ENCODE measurements around the gene SCFD2. TPM values are rescaled to one million over a fixed set of nuclear protein-coding genes. Genes with fewer than 3 reads are reported as not detected.
"Not testable (repeated sequence)": the region's sequence is repeated elsewhere in the genome, so short reads cannot be mapped to it uniquely, and the experiment has no call there.

Gene SCFD2
- polyA plus RNA-seq, 1 donor from 2014 or later: 5.0 TPM

DNA sequence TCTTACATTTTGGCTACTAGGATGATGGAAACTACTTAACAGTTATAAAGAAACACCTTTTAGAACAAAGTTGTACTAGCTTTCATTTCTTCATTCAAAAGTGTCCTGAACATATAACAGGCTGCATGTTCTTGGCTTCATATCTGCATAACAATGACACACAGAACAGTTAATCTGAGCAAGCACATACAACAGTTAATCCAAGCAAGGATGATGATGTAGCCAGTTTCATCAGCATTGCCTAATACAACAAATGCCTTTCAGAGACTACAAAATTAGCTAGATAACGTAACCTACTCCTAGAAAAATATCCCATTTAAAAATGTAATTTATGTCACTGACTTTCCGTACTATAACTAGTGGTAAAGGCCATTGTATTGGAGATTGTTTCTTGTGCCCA lies 182.1 kb downstream of the SCFD2 start:
- no peak overlapping the region for H3K4me2 ChIP-seq (ENCODE audit: low read length)
- no peaks in the 10 kb centered on the region for H3K79me2 ChIP-seq (replicated peaks; ENCODE audit: insufficient read depth, low read length)
- H4K20me1 ChIP-seq (ENCODE audit: insufficient read depth): no peaks in the 10 kb centered on the region
- no peaks in the 10 kb centered on the region for H3F3A ChIP-seq (ENCODE audit: insufficient read depth, low read length, poor library complexity, severe bottlenecking)
- no peaks in the 10 kb centered on the region for H3K36me3 ChIP-seq (ENCODE audit: insufficient read depth, low read length)
- no peaks in the 10 kb centered on the region for H3K27me3 ChIP-seq (ENCODE audit: insufficient read depth, low read depth, low read length)
- H3K4me3 ChIP-seq (ENCODE audit: low read length): no peak overlapping the region
- TF ChIP-seq EP300 (conservative IDR thresholded peaks at IDR 0.05; ENCODE audit: poor library complexity, severe bottlenecking): no peak
- no peak for TF ChIP-seq POLR2AphosphoS5 (IDR thresholded peaks at IDR 0.05)
- no peak for TF ChIP-seq RAD21 (conservative IDR thresholded peaks at IDR 0.05)
- TF ChIP-seq MXI1 (conservative IDR thresholded peaks at IDR 0.05; ENCODE audit: poor library complexity, severe bottlenecking): no peak
- H3K9ac ChIP-seq (ENCODE audit: low read length): no peak overlapping the region
- H3K27ac ChIP-seq (ENCODE audit: low read length): no peak overlapping the region
- H2AFZ ChIP-seq (ENCODE audit: low read depth, low read length): no peak overlapping the region
- H3K9me2 ChIP-seq (ENCODE audit: insufficient read depth, low read length): no peaks in the 10 kb centered on the region
- no peaks in the 10 kb centered on the region for H3K9me3 ChIP-seq (ENCODE audit: low read length)

DNA sequence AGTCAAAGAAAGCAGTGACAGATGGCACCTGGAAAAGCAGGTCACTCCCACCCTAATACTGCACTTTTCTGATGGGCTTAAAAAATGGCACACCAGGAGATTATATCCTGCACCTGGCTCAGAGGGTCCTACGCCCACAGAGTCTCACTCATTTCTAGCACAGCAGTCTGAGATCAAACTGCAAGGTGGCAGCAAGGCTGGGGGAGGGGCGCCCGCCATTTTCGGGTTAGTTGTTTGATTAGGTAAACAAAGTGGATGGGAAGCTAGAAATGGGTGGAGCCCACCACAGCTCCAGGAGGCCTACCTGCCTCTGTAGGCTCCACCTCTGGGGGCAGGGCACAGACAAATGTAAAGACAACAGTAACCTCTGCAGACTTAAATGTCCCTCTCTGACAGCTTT lies 188.1 kb downstream of the SCFD2 start:
- H3K9me2 ChIP-seq (ENCODE audit: insufficient read depth, low read length); H3K27me3 ChIP-seq (ENCODE audit: insufficient read depth, low read depth, low read length); H3K36me3 ChIP-seq (ENCODE audit: insufficient read depth, low read length); H3K9ac ChIP-seq (ENCODE audit: low read length); H3K79me2 ChIP-seq (replicated peaks; ENCODE audit: insufficient read depth, low read length); H3K4me2 ChIP-seq (ENCODE audit: low read length); H2AFZ ChIP-seq (ENCODE audit: low read depth, low read length); H4K20me1 ChIP-seq (ENCODE audit: insufficient read depth); H3K4me3 ChIP-seq (ENCODE audit: low read length); H3K27ac ChIP-seq (ENCODE audit: low read length); H3F3A ChIP-seq (ENCODE audit: insufficient read depth, low read length, poor library complexity, severe bottlenecking); H3K9me3 ChIP-seq (ENCODE audit: low read length): not testable (repeated sequence)

DNA sequence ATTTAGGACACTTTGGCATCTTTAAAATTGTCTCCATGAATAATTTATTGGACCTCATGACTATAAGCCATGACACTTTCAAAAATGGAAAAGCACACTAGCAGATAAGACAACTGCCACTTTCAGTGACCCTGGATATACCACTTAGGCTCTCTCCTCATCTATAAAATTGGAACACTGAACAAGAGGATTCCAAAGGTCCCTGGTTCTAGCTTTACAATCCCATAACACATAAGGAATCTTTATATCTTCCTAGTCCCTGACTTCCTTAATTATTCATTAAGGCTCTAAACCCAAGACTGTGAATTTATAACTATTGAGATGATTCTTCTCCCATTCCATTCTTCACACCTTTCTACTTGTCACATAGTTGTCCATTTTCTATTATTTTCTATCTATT lies 190.2 kb downstream of the SCFD2 start:
- no peaks in the 10 kb centered on the region for H3K9me3 ChIP-seq (ENCODE audit: low read length)
- H4K20me1 ChIP-seq (ENCODE audit: insufficient read depth): no peaks in the 10 kb centered on the region
- TF ChIP-seq EP300 (conservative IDR thresholded peaks at IDR 0.05; ENCODE audit: poor library complexity, severe bottlenecking) (no peak), EZH2 (IDR thresholded peaks at IDR 0.05; ENCODE audit: borderline replicate concordance, insufficient read depth, low read length, poor library complexity, severe bottlenecking) (no peak), MXI1 (conservative IDR thresholded peaks at IDR 0.05; ENCODE audit: poor library complexity, severe bottlenecking) (no peak), SMC3 (conservative IDR thresholded peaks at IDR 0.05; ENCODE audit: poor library complexity) (no peak), RAD21 (conservative IDR thresholded peaks at IDR 0.05) (no peak), CTCF (IDR thresholded peaks at IDR 0.05; ENCODE audit: poor library complexity, severe bottlenecking) (no peak), POLR2AphosphoS5 (IDR thresholded peaks at IDR 0.05) (no peak), TAF1 (IDR thresholded peaks at IDR 0.05; ENCODE audit: low read depth) (no peak)
- H3K4me2 ChIP-seq (ENCODE audit: low read length): no peak overlapping the region
- no peaks in the 10 kb centered on the region for H3K27me3 ChIP-seq (ENCODE audit: insufficient read depth, low read depth, low read length)
- H3K9ac ChIP-seq (ENCODE audit: low read length): no peak overlapping the region
- no peak overlapping the region for H2AFZ ChIP-seq (ENCODE audit: low read depth, low read length)
- no peaks in the 10 kb centered on the region for H3K79me2 ChIP-seq (replicated peaks; ENCODE audit: insufficient read depth, low read length)
- H3K27ac ChIP-seq (ENCODE audit: low read length): no peak overlapping the region
- no peaks in the 10 kb centered on the region for H3K36me3 ChIP-seq (ENCODE audit: insufficient read depth, low read length)
- no peaks in the 10 kb centered on the region for H3F3A ChIP-seq (ENCODE audit: insufficient read depth, low read length, poor library complexity, severe bottlenecking)
- H3K4me3 ChIP-seq (ENCODE audit: low read length): no peak overlapping the region
- H3K9me2 ChIP-seq (ENCODE audit: insufficient read depth, low read length): no peaks in the 10 kb centered on the region

DNA sequence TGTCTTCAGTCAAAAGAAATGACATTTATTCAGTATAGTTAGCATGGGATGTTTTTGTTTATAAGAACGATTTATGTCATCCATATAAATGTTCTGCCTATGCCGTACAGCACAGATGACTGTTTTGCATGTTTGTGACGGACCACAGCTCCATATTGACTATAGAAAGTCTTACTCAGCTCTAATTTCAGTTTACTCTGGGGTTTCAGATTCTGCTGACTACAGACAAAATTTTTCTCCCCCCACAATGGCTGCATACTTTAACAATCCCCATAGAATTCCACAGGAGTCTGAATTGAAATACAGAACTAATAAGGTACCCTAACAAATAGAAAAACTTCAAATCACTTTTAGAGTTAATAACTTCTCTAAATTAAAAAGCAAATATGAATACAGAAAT lies 191.0 kb downstream of the SCFD2 start:
- H3K9ac ChIP-seq (ENCODE audit: low read length): no peak overlapping the region
- H3K36me3 ChIP-seq (ENCODE audit: insufficient read depth, low read length): no peaks in the 10 kb centered on the region
- no peaks in the 10 kb centered on the region for H3K9me3 ChIP-seq (ENCODE audit: low read length)
- H3K9me2 ChIP-seq (ENCODE audit: insufficient read depth, low read length): no peaks in the 10 kb centered on the region
- no peak overlapping the region for H3K4me3 ChIP-seq (ENCODE audit: low read length)
- no peaks in the 10 kb centered on the region for H3F3A ChIP-seq (ENCODE audit: insufficient read depth, low read length, poor library complexity, severe bottlenecking)
- H3K79me2 ChIP-seq (replicated peaks; ENCODE audit: insufficient read depth, low read length): no peaks in the 10 kb centered on the region
- no peaks in the 10 kb centered on the region for H4K20me1 ChIP-seq (ENCODE audit: insufficient read depth)
- H3K27me3 ChIP-seq (ENCODE audit: insufficient read depth, low read depth, low read length): no peaks in the 10 kb centered on the region
- no peak overlapping the region for H3K4me2 ChIP-seq (ENCODE audit: low read length)
- no peak for TF ChIP-seq EZH2 (IDR thresholded peaks at IDR 0.05; ENCODE audit: borderline replicate concordance, insufficient read depth, low read length, poor library complexity, severe bottlenecking)
- TF ChIP-seq, protein P1, sequence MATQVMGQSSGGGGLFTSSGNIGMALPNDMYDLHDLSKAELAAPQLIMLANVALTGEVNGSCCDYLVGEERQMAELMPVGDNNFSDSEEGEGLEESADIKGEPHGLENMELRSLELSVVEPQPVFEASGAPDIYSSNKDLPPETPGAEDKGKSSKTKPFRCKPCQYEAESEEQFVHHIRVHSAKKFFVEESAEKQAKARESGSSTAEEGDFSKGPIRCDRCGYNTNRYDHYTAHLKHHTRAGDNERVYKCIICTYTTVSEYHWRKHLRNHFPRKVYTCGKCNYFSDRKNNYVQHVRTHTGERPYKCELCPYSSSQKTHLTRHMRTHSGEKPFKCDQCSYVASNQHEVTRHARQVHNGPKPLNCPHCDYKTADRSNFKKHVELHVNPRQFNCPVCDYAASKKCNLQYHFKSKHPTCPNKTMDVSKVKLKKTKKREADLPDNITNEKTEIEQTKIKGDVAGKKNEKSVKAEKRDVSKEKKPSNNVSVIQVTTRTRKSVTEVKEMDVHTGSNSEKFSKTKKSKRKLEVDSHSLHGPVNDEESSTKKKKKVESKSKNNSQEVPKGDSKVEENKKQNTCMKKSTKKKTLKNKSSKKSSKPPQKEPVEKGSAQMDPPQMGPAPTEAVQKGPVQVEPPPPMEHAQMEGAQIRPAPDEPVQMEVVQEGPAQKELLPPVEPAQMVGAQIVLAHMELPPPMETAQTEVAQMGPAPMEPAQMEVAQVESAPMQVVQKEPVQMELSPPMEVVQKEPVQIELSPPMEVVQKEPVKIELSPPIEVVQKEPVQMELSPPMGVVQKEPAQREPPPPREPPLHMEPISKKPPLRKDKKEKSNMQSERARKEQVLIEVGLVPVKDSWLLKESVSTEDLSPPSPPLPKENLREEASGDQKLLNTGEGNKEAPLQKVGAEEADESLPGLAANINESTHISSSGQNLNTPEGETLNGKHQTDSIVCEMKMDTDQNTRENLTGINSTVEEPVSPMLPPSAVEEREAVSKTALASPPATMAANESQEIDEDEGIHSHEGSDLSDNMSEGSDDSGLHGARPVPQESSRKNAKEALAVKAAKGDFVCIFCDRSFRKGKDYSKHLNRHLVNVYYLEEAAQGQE (IDR thresholded peaks at IDR 0.05; ENCODE audit: borderline replicate concordance): no peak
- no peak for TF ChIP-seq SMC3 (conservative IDR thresholded peaks at IDR 0.05; ENCODE audit: poor library complexity)
- TF ChIP-seq MXI1 (conservative IDR thresholded peaks at IDR 0.05; ENCODE audit: poor library complexity, severe bottlenecking): no peak
- no peak for TF ChIP-seq RAD21 (conservative IDR thresholded peaks at IDR 0.05)
- TF ChIP-seq CTCF (IDR thresholded peaks at IDR 0.05; ENCODE audit: poor library complexity, severe bottlenecking): no peak
- TF ChIP-seq EP300 (conservative IDR thresholded peaks at IDR 0.05; ENCODE audit: poor library complexity, severe bottlenecking): no peak
- no peak for TF ChIP-seq POLR2AphosphoS5 (IDR thresholded peaks at IDR 0.05)
- TF ChIP-seq TAF1 (IDR thresholded peaks at IDR 0.05; ENCODE audit: low read depth): no peak
- no peak overlapping the region for H2AFZ ChIP-seq (ENCODE audit: low read depth, low read length)
- no peak overlapping the region for H3K27ac ChIP-seq (ENCODE audit: low read length)
